IMR-90 (cell line): ENCODE results near the gene AFAP1L2. TPM values are rescaled to one million over a fixed set of nuclear protein-coding genes. Genes with fewer than 3 reads are reported as not detected.

Source experiments
- ATAC-seq: fragments of 200-7000 bp; cut with Tn5 transposase; 2 replicates; pipeline ENCODE4 v1.9.1; 2020; ENCODE audit warnings: low read depth, mild to moderate bottlenecking, moderate library complexity
- BruUV-seq: library from RNA; stranded (reverse); fragments of 400-500 nt; replicated peaks from 2 replicates; lab custom pipeline; 2021; lab: Mats Ljungman, UMichigan
- CTCF ChIA-PET: fragments of 300-600 bp; formaldehyde crosslinking; extraction: SDS; loops from one replicate; lab custom pipeline; 2021; ENCODE audit warnings: antibody characterized with exemption; lab: Yijun Ruan, JAX
- POLR2A ChIA-PET: fragments of 300-600 bp; sonication (Branson Sonifier 250); formaldehyde crosslinking; loops from one replicate; lab custom pipeline; 2022; ENCODE audit warnings: antibody characterized with exemption; ENCODE audit not compliant: unreplicated experiment; lab: Charles Lee
- DNase-seq: peaks from one replicate; pipeline ENCODE4 v3.0.0; 2013
- H2AFZ ChIP-seq: replicated peaks from 2 replicates; pipeline ENCODE3; 2013; ENCODE audit warnings: low read length, mild to moderate bottlenecking; ENCODE audit not compliant: poor library complexity
- H2AK5ac ChIP-seq: 2 replicates; pipeline ENCODE4 v1.6.1; 2013; ENCODE audit warnings: low read depth, low read length, inconsistent platforms
- H2AK9ac ChIP-seq: replicated peaks from 2 replicates; pipeline ENCODE3; 2013; ENCODE audit warnings: mild to moderate bottlenecking, low read depth, low read length, moderate library complexity; ENCODE audit not compliant: poor library complexity
- H2BK120ac ChIP-seq: 2 replicates; pipeline ENCODE4 v1.6.1; 2013; ENCODE audit warnings: low read depth, low read length, inconsistent platforms
- H2BK15ac ChIP-seq: 3 replicates; pipeline ENCODE4 v1.6.1; 2013; ENCODE audit warnings: low read depth, low read length, inconsistent platforms
- H2BK20ac ChIP-seq: 2 replicates; pipeline ENCODE4 v1.6.1; 2013; ENCODE audit warnings: low read depth, mild to moderate bottlenecking, inconsistent platforms, low read length, moderate library complexity
- H2BK5ac ChIP-seq: 2 replicates; pipeline ENCODE4 v1.6.1; 2013; ENCODE audit warnings: mild to moderate bottlenecking, low read depth, low read length, inconsistent platforms; ENCODE audit not compliant: poor library complexity, severe bottlenecking
- H3K14ac ChIP-seq: replicated peaks from 2 replicates; pipeline ENCODE4 v1.6.1; 2013; ENCODE audit warnings: low read depth, low read length, inconsistent platforms
- H3K18ac ChIP-seq: 2 replicates; pipeline ENCODE4 v1.6.1; 2013; ENCODE audit warnings: low read depth, low read length, control low read depth
- H3K23ac ChIP-seq: 2 replicates; pipeline ENCODE4 v1.6.1; 2013; ENCODE audit warnings: low read depth, low read length, inconsistent platforms
- H3K27ac ChIP-seq: 2 replicates; pipeline ENCODE4 v1.5.1; 2013; ENCODE audit warnings: mild to moderate bottlenecking, control low read depth, low read length; ENCODE audit not compliant: insufficient read depth
- H3K27me3 ChIP-seq: 2 replicates; pipeline ENCODE4 v1.6.1; 2013; ENCODE audit warnings: low read length; ENCODE audit not compliant: control insufficient read depth, insufficient read depth
- H3K36me3 ChIP-seq: 2 replicates; pipeline ENCODE4 v1.6.1; 2013; ENCODE audit warnings: low read length, mixed read lengths; ENCODE audit not compliant: control insufficient read depth, insufficient read depth
- H3K4ac ChIP-seq: 2 replicates; pipeline ENCODE4 v1.6.1; 2013; ENCODE audit warnings: low read depth, low read length, inconsistent platforms
- H3K4me1 ChIP-seq: 2 replicates; pipeline ENCODE4 v1.6.1; 2013; ENCODE audit warnings: low read length, mixed read lengths; ENCODE audit not compliant: control insufficient read depth, insufficient read depth
- H3K4me2 ChIP-seq: 2 replicates; pipeline ENCODE4 v1.6.1; 2013; ENCODE audit warnings: low read depth, mild to moderate bottlenecking, control low read depth, low read length, moderate library complexity
- H3K4me3 ChIP-seq: 2 replicates; pipeline ENCODE4 v1.5.1; 2013; ENCODE audit warnings: low read depth, mild to moderate bottlenecking, control low read depth, low read length, moderate library complexity; ENCODE audit not compliant: insufficient read depth
- H3K56ac ChIP-seq: 2 replicates; pipeline ENCODE4 v1.6.1; 2013; ENCODE audit warnings: low read length, inconsistent platforms; ENCODE audit not compliant: insufficient read depth; ENCODE audit errors: extremely low read depth
- H3K79me1 ChIP-seq, 2 experiments: 2 replicates each; pipeline ENCODE4 v1.6.1; 2013; ENCODE audit warnings: low read length in 2 of 2, inconsistent platforms in 1 of 2, low read depth in 1 of 2
- H3K9ac ChIP-seq: 2 replicates; pipeline ENCODE4 v1.6.1; 2013; ENCODE audit warnings: low read depth, low read length, control low read depth
- H3K9me1 ChIP-seq: 2 replicates; pipeline ENCODE4 v1.6.1; 2013; ENCODE audit warnings: low read length, inconsistent platforms; ENCODE audit not compliant: insufficient read depth
- H3K9me3 ChIP-seq: 2 replicates; pipeline ENCODE4 v1.6.1; 2013; ENCODE audit warnings: low read length; ENCODE audit not compliant: control insufficient read depth, insufficient read depth
- H4K20me1 ChIP-seq: 2 replicates; pipeline ENCODE4 v1.6.1; 2013; ENCODE audit warnings: low read length, inconsistent platforms; ENCODE audit not compliant: insufficient read depth
- H4K5ac ChIP-seq: 2 replicates; pipeline ENCODE4 v1.6.1; 2013; ENCODE audit warnings: mild to moderate bottlenecking, low read depth, low read length, control low read depth
- H4K8ac ChIP-seq, 2 experiments: 2 replicates each; pipeline ENCODE4 v1.6.1; 2013; ENCODE audit warnings: low read depth in 2 of 2, low read length in 2 of 2, control low read depth in 1 of 2, inconsistent platforms in 1 of 2
- H4K91ac ChIP-seq: 2 replicates; pipeline ENCODE4 v1.6.1; 2013; ENCODE audit warnings: low read depth, low read length, inconsistent platforms; ENCODE audit not compliant: insufficient read depth
- BHLHE40 ChIP-seq: fragments of 150-350 bp; IDR thresholded peaks from 2 replicates; pipeline ENCODE4 v1.6.1; 2016; ENCODE audit warnings: mild to moderate bottlenecking, low read depth, low read length
- CEBPB ChIP-seq: IDR thresholded peaks from 2 replicates; pipeline ENCODE4 v1.6.1; 2012; ENCODE audit warnings: low read depth, low read length, improper control_type of control experiment
- CHD1 ChIP-seq: IDR thresholded peaks from 2 replicates; pipeline ENCODE4 v1.6.1; 2012; ENCODE audit warnings: low read depth, low read length, improper control_type of control experiment
- CTCF ChIP-seq: conservative IDR thresholded peaks from 2 replicates; pipeline ENCODE4 v1.5.1; 2012; ENCODE audit warnings: mild to moderate bottlenecking, low read depth, low read length, improper control_type of control experiment
- FOS ChIP-seq: fragments of 150-350 bp; IDR thresholded peaks from 2 replicates; pipeline ENCODE4 v1.6.1; 2016; ENCODE audit warnings: low read depth, low read length
- MXI1 ChIP-seq: IDR thresholded peaks from 2 replicates; pipeline ENCODE4 v1.6.1; 2012; ENCODE audit warnings: low read depth, mild to moderate bottlenecking, low read length, moderate library complexity, borderline replicate concordance
- NFE2L2 ChIP-seq: fragments of 150-350 bp; IDR thresholded peaks from 2 replicates; pipeline ENCODE4 v1.6.1; 2016; ENCODE audit warnings: low read depth, mild to moderate bottlenecking, low read length
- POLR2A ChIP-seq: IDR thresholded peaks from 2 replicates; pipeline ENCODE4 v1.6.1; 2012; ENCODE audit warnings: mild to moderate bottlenecking, low read depth, low read length
- RAD21 ChIP-seq: IDR thresholded peaks from 2 replicates; pipeline ENCODE4 v1.6.1; 2012; ENCODE audit warnings: low read length, improper control_type of control experiment
- RCOR1 ChIP-seq: IDR thresholded peaks from 2 replicates; pipeline ENCODE4 v1.6.1; 2012; ENCODE audit warnings: mild to moderate bottlenecking, low read length, improper control_type of control experiment; ENCODE audit not compliant: insufficient replicate concordance
- RFX5 ChIP-seq: IDR thresholded peaks from 2 replicates; pipeline ENCODE4 v1.8.0; 2012; ENCODE audit warnings: low read depth, mild to moderate bottlenecking, low read length, moderate library complexity
- SMC3 ChIP-seq: fragments of 150-350 bp; IDR thresholded peaks from 2 replicates; pipeline ENCODE4 v1.6.1; 2016; ENCODE audit warnings: low read depth, mild to moderate bottlenecking, antibody characterized with exemption, low read length, moderate library complexity
- WGBS, 2 experiments: methylation state at CpG; one replicate each; pipeline versions ENCODE4 v1.1.5 to v1.1.7; 2013; ENCODE audit warnings: missing lambda C conversion rate in 2 of 2; ENCODE audit not compliant: insufficient read length in 1 of 2; ENCODE audit errors: extremely low coverage in 2 of 2; 5-methylcytosine and 5-hydroxymethylcytosine counted together
- dilution Hi-C: fragments of 300-500 bp; cut with HindIII; formaldehyde crosslinking; loops from one replicate; pipeline ENCODE4 v1.14.3; 2018; ENCODE audit warnings: low sequenced_read_pairs; ENCODE audit not compliant: unreplicated experiment
- in situ Hi-C: fragments of 300-500 bp; cut with MboI; formaldehyde crosslinking; loops from 3 replicates; pipeline ENCODE4 v1.14.3; 2019; ENCODE audit warnings: low sequenced_read_pairs, inconsistent platforms, mixed read lengths
- intact Hi-C: fragments of 100-400 bp; cut with micrococcal nuclease; formaldehyde crosslinking; loops from 2 replicates; pipeline ENCODE4 v1.10.0; 2022
- polyA plus RNA-seq, 3 experiments: library from polyadenylated mRNA; depleted of rRNA; stranded (reverse); fragments of >200 nt; gene quantifications; 2 replicates each; pipeline ENCODE4 v1.2.3, GENCODE V29; 2012; ENCODE audit warnings: low replicate concordance in 1 of 3
- total RNA-seq: library from RNA; depleted of rRNA; stranded (reverse); fragments of >200 nt; gene quantifications from 2 replicates; pipeline ENCODE4 v1.2.3, GENCODE V29; 2012

The AFAP1L2 gene
- total and polyA plus RNA-seq, 2 of the 4 experiments (the other 2 are of a cell fraction), result under 0.01 to 0.10 TPM

- Histone ChIP-seq H4K20me1 (no peaks in the 10 kb centered on the region), H4K91ac (no peak overlapping the region), H2BK5ac (no peak overlapping the region), H3K27ac (no peak overlapping the region), H3K4me2 (no peak overlapping the region), H2BK120ac (no peak overlapping the region), H3K79me1 (no peaks in the 10 kb centered on the region), H3K27me3 (peaks cover 26% of the 10 kb centered on the region), H3K36me3 (no peaks in the 10 kb centered on the region), H3K4ac (no peak overlapping the region), H3K23ac (no peak overlapping the region), H3K14ac (no peak overlapping the region), H2AK9ac (no peak overlapping the region), H3K9me3 (no peaks in the 10 kb centered on the region), H3K9ac (no peak overlapping the region), H3K56ac (no peak overlapping the region), H4K5ac (no peak overlapping the region), H4K8ac (no peak overlapping the region), H3K4me3 (no peak overlapping the region), H2AFZ (no peak overlapping the region), H3K9me1 (no peaks in the 10 kb centered on the region), H3K4me1 (no peaks in the 10 kb centered on the region), H3K18ac (no peak overlapping the region), H2AK5ac (no peak overlapping the region), H2BK20ac (no peak overlapping the region), H2BK15ac (no peak overlapping the region)
- dilution Hi-C loops (no loop called here), in situ Hi-C loops (no loop called here), intact Hi-C loops (no loop called here)
- ChIA-PET CTCF (interaction anchor here (0.9 kb wide), 1 partner anchor 24 kb away, joined by 3 read pairs; no protein-coding TSS in a partner anchor), POLR2A (no interaction called here)
- BruUV-seq, result no TSS peak
- no CpG with 5 or more reads among the region's 6 CpGs for WGBS, 2 experiments
- DNase-seq (no peak), ATAC-seq (no peak)
- TF ChIP-seq NFE2L2 (no peak), BHLHE40 (no peak), RAD21 (no peak), SMC3 (no peak), CHD1 (no peak), CTCF (no peak), FOS (no peak), MXI1 (no peak), CEBPB (no peak), RFX5 (no peak), RCOR1 (no peak), POLR2A (no peak)
Measured at GRCh38 chr10:114328441-114328812, 75.9 kb downstream of the AFAP1L2 start.
